GM12878 (cell line): Measurements from ENCODE around the gene ISOC2.

Experiments used
- POLR2AphosphoS5 ChIP-seq: IDR thresholded peaks from 2 replicates; pipeline ENCODE4 v1.6.1; 2011; ENCODE audit warnings: mild to moderate bottlenecking, low read length, inconsistent platforms
- SIN3A ChIP-seq: IDR thresholded peaks from 2 replicates; pipeline ENCODE4 v1.6.1; 2012; ENCODE audit warnings: low read depth, low read length, improper control_type of control experiment
- TBL1XR1 ChIP-seq: IDR thresholded peaks from 2 replicates; pipeline ENCODE4 v1.6.1; 2012; ENCODE audit warnings: low read depth, low read length, improper control_type of control experiment

DNA sequence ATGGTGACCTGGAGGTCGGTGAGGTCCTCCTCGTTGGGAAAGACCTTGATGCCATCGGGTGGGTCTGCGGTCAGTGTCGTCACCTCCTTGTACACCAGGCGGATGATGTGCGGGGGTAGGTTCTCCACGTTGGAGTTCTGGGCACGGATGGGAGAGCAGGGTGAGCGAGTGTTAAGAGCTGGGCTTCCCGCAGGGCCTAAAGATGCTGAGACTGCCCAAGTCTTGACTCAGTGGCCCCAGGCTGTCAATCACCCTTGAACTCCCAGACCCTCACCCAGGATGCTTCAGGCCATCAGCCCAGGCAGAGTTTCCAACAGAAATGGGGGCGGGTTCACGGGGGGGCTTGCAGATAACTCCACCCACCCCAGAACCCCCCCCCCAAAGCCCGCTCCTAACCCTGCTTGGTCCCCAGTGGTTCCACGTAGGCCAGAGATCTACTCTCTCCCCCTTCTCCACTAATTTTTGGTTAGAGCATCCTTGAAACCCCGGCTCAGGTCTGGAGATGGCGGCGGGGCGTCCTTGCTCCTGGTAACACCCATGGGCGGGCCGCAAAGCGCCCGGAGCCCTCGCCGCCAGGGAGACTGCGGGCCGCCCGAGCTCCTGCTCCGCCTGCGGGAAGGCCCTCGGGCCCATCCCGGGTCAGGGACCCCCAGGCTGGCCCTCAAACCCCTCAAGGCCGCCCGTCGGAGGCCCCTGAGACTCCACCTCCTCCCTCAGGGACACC lies 54.5 kb downstream of the ISOC2 start:
- TF ChIP-seq TBL1XR1 (no peak), POLR2AphosphoS5 (no peak; the same call in 1 of the 2 replicates), SIN3A (0 out of 2 replicates have a peak, but pooled peaks have one; percentile 64)
